GM23338 (cell line): ENCODE measurements around the gene SLC25A3. TPM values are rescaled to one million over a fixed set of nuclear protein-coding genes. Genes with fewer than 3 reads are reported as not detected.

ENCODE experiments used
- ATAC-seq: fragments of 200-7000 bp; cut with Tn5 transposase; 3 replicates; pipeline ENCODE4 v1.9.1; 2020
- DNase-seq: peaks from one replicate; pipeline ENCODE4 v3.0.0-alpha.2; 2015; ENCODE audit warnings: low spot score
- H2AFZ ChIP-seq: fragments of 200-600 bp; sonication (generic); 2 replicates; pipeline ENCODE4 v1.8.0; 2016; ENCODE audit warnings: antibody characterized with exemption, mild to moderate bottlenecking, moderate library complexity
- H3F3A ChIP-seq: fragments of 200-600 bp; sonication (generic); replicated peaks from 2 replicates; pipeline ENCODE4 v1.8.0; 2017; ENCODE audit warnings: antibody characterized with exemption, mixed run types, low read depth
- H3K27ac ChIP-seq: fragments of 200-600 bp; sonication (generic); 2 replicates; pipeline ENCODE4 v1.6.1; 2016; ENCODE audit warnings: low read depth
- H3K27me3 ChIP-seq: fragments of 200-600 bp; sonication (generic); 2 replicates; pipeline ENCODE4 v1.8.0; 2016; ENCODE audit warnings: mild to moderate bottlenecking, mixed run types, moderate library complexity; ENCODE audit not compliant: insufficient read depth
- H3K36me3 ChIP-seq: fragments of 200-600 bp; sonication (generic); 2 replicates; pipeline ENCODE4 v1.8.0; 2016; ENCODE audit warnings: mild to moderate bottlenecking; ENCODE audit not compliant: insufficient read depth
- H3K4me1 ChIP-seq: fragments of 200-600 bp; sonication (generic); 2 replicates; pipeline ENCODE4 v1.8.0; 2016; ENCODE audit warnings: mild to moderate bottlenecking, moderate library complexity; ENCODE audit not compliant: insufficient read depth
- H3K4me2 ChIP-seq: fragments of 200-600 bp; sonication (generic); 2 replicates; pipeline ENCODE4 v1.7.1; 2017; ENCODE audit warnings: mixed run types
- H3K4me3 ChIP-seq: fragments of 200-600 bp; sonication (generic); 2 replicates; pipeline ENCODE4 v1.6.1; 2016; ENCODE audit warnings: mixed run types
- H3K79me2 ChIP-seq: fragments of 200-600 bp; sonication (generic); replicated peaks from 2 replicates; pipeline ENCODE4 v1.8.0; 2017; ENCODE audit warnings: mild to moderate bottlenecking; ENCODE audit not compliant: insufficient read depth
- H3K9me2 ChIP-seq: fragments of 200-600 bp; sonication (generic); 2 replicates; pipeline ENCODE4 v1.8.0; 2017; ENCODE audit not compliant: insufficient read depth
- H4K20me1 ChIP-seq: fragments of 200-600 bp; sonication (generic); replicated peaks from 2 replicates; pipeline ENCODE4 v1.8.0; 2017; ENCODE audit warnings: mild to moderate bottlenecking; ENCODE audit not compliant: insufficient read depth
- H3K27ac Mint-ChIP-seq: 2 replicates; pipeline ENCODE4 v1.8.0; 2020; ENCODE audit warnings: inconsistent platforms, mild to moderate bottlenecking, moderate library complexity, mixed read lengths
- H3K27me3 Mint-ChIP-seq: 3 replicates; pipeline ENCODE4 v1.8.0; 2022; ENCODE audit warnings: low read depth, mild to moderate bottlenecking, moderate library complexity, mixed read lengths, inconsistent platforms; ENCODE audit not compliant: insufficient read depth, poor library complexity
- H3K36me3 Mint-ChIP-seq: 3 replicates; pipeline ENCODE4 v1.8.0; 2021; ENCODE audit warnings: low read depth, mild to moderate bottlenecking, inconsistent platforms, moderate library complexity, mixed read lengths
- H3K4me1 Mint-ChIP-seq: 3 replicates; pipeline ENCODE4 v1.8.0; 2020; ENCODE audit warnings: mild to moderate bottlenecking, inconsistent platforms, mixed read lengths
- H3K4me3 Mint-ChIP-seq: 3 replicates; pipeline ENCODE4 v1.8.0; 2021; ENCODE audit warnings: moderate library complexity, mild to moderate bottlenecking, inconsistent platforms, mixed read lengths
- H3K9me3 Mint-ChIP-seq: 3 replicates; pipeline ENCODE4 v1.8.0; 2020; ENCODE audit warnings: moderate library complexity, mild to moderate bottlenecking, inconsistent platforms, mixed read lengths
- CREB1 ChIP-seq: fragments of 250-450 bp; sonication (Bioruptor Pico); IDR thresholded peaks from 2 replicates; pipeline ENCODE4 v1.5.0; 2020; ENCODE audit warnings: low read depth, mild to moderate bottlenecking, moderate library complexity
- EZH2 ChIP-seq: fragments of 200-600 bp; sonication (generic); IDR thresholded peaks from one replicate; pipeline ENCODE4 v1.8.0; 2017; ENCODE audit warnings: antibody characterized with exemption, mild to moderate bottlenecking, low read depth; ENCODE audit not compliant: unreplicated experiment
- EZH2phosphoT487 ChIP-seq: fragments of 200-600 bp; sonication (generic); IDR thresholded peaks from one replicate; pipeline ENCODE4 v1.8.1; 2018; ENCODE audit warnings: antibody characterized with exemption; ENCODE audit not compliant: unreplicated experiment
- ZNF331 ChIP-seq: fragments of 250-450 bp; sonication (Bioruptor Pico); IDR thresholded peaks from 2 replicates; pipeline ENCODE4 v1.5.0; 2020; ENCODE audit warnings: low read depth, mild to moderate bottlenecking, moderate library complexity
- polyA plus RNA-seq: library from polyadenylated mRNA; unstranded; fragments of >200 nt; fragmentation: Nextera tagmentation; extraction: Ambion mirVana; gene quantifications from 2 replicates; pipeline ENCODE4 v1.2.1, GENCODE V29; 2016
- total RNA-seq: library from RNA; depleted of rRNA; stranded (reverse); fragments of >200 nt; shearing (Covaris generic); gene quantifications from 2 replicates; pipeline ENCODE4 v1.2.3, GENCODE V29; 2014
- TF ChIP-seq, protein P1 (sequence below): IDR thresholded peaks from one replicate; pipeline ENCODE4 v1.6.1; 2018; ENCODE audit warnings: antibody characterized with exemption; ENCODE audit not compliant: unreplicated experiment
- TF ChIP-seq, protein P2 (sequence below): IDR thresholded peaks from 2 replicates; pipeline ENCODE4 v1.6.1; 2016; ENCODE audit warnings: antibody characterized with exemption
- TF ChIP-seq, protein P3 (sequence below), 2 experiments: fragments of 200-600 bp in 1 of 2; sonication (generic) in 1 of 2; conservative IDR thresholded peaks; 2 replicates each; pipeline versions ENCODE4 v1.5.1 to v1.6.1; 2016 to 2017; ENCODE audit warnings: antibody characterized with exemption in 2 of 2, low read depth in 2 of 2, mild to moderate bottlenecking in 2 of 2, moderate library complexity in 1 of 2
- TF ChIP-seq, protein P4 (sequence below): fragments of 250-450 bp; sonication (Bioruptor Pico); IDR thresholded peaks from 2 replicates; pipeline ENCODE4 v1.5.0; 2020; ENCODE audit warnings: mild to moderate bottlenecking, moderate library complexity

The SLC25A3 gene
- total and polyA plus RNA-seq, 2 experiments from 2014 or later = 676 to 703 TPM

DNA sequence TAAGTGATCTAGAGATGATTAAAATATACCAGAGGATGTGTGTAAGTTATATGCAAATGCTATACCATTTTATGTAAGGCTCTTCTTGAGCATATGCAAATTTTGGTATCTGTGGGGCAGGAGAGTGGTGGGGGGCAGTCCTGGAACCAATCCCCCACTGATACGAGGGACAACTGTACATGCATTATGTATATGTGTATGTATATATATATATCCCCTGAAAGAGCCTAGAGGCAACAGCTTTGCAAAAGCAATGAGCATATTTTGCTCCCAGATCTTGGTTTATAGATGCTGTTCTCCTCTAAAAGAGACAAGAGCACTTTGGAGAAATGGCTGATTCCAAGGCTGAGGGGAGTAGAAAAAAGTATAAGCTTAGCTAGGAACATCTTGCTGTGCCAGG, 12.4 kb upstream of the SLC25A3 start (continued):
- TF ChIP-seq ZNF331 (CRISPR knock-in tag) = no peak
- TF ChIP-seq, protein P1, sequence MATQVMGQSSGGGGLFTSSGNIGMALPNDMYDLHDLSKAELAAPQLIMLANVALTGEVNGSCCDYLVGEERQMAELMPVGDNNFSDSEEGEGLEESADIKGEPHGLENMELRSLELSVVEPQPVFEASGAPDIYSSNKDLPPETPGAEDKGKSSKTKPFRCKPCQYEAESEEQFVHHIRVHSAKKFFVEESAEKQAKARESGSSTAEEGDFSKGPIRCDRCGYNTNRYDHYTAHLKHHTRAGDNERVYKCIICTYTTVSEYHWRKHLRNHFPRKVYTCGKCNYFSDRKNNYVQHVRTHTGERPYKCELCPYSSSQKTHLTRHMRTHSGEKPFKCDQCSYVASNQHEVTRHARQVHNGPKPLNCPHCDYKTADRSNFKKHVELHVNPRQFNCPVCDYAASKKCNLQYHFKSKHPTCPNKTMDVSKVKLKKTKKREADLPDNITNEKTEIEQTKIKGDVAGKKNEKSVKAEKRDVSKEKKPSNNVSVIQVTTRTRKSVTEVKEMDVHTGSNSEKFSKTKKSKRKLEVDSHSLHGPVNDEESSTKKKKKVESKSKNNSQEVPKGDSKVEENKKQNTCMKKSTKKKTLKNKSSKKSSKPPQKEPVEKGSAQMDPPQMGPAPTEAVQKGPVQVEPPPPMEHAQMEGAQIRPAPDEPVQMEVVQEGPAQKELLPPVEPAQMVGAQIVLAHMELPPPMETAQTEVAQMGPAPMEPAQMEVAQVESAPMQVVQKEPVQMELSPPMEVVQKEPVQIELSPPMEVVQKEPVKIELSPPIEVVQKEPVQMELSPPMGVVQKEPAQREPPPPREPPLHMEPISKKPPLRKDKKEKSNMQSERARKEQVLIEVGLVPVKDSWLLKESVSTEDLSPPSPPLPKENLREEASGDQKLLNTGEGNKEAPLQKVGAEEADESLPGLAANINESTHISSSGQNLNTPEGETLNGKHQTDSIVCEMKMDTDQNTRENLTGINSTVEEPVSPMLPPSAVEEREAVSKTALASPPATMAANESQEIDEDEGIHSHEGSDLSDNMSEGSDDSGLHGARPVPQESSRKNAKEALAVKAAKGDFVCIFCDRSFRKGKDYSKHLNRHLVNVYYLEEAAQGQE = no peak
- TF ChIP-seq, protein P2, sequence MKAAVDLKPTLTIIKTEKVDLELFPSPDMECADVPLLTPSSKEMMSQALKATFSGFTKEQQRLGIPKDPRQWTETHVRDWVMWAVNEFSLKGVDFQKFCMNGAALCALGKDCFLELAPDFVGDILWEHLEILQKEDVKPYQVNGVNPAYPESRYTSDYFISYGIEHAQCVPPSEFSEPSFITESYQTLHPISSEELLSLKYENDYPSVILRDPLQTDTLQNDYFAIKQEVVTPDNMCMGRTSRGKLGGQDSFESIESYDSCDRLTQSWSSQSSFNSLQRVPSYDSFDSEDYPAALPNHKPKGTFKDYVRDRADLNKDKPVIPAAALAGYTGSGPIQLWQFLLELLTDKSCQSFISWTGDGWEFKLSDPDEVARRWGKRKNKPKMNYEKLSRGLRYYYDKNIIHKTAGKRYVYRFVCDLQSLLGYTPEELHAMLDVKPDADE = no peak

DNA sequence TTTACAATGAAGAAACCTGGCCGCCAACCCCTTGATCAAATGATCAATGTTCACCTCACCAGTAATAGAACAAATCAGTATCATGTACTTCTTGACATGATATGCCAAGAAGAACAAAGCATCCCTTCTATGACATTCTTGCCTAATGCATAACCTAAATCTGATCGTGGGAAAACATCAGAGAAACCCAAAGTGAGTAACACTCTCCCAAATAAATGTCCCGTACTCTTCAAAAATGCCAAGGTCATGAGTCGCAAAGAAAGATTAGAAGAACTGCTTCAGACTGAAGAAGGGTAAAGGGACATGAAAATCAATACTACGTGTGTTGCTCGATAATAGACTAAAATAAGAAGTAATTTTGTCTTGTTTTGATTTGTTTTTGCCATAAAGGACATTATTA, 11.4 kb upstream of the SLC25A3 start:
- no peaks in the 10 kb centered on the region for H3K36me3 Mint-ChIP-seq
- H3K79me2 ChIP-seq = no peaks in the 10 kb centered on the region
- H2AFZ ChIP-seq = no peak overlapping the region
- H3K27ac ChIP-seq = no peak overlapping the region
- H3K27me3 Mint-ChIP-seq = no peaks in the 10 kb centered on the region
- no peaks in the 10 kb centered on the region for H3K9me2 ChIP-seq
- no peak for DNase-seq
- no peaks in the 10 kb centered on the region; the same call in 1 of the 2 replicates for H4K20me1 ChIP-seq
- no peaks in the 10 kb centered on the region for H3K4me1 Mint-ChIP-seq
- H3K9me3 Mint-ChIP-seq = no peaks in the 10 kb centered on the region
- no peak overlapping the region for H3K4me3 Mint-ChIP-seq
- ATAC-seq = no peak
- H3K4me2 ChIP-seq = no peak overlapping the region
- H3F3A ChIP-seq = no peaks in the 10 kb centered on the region
- H3K4me1 ChIP-seq = no peaks in the 10 kb centered on the region
- H3K27me3 ChIP-seq = no peaks in the 10 kb centered on the region
- no peak overlapping the region for H3K27ac Mint-ChIP-seq
- no peaks in the 10 kb centered on the region for H3K36me3 ChIP-seq
- no peak overlapping the region for H3K4me3 ChIP-seq
- TF ChIP-seq EZH2 = no peak
- no peak for TF ChIP-seq ZNF331 (CRISPR knock-in tag)
- TF ChIP-seq, protein P3, sequence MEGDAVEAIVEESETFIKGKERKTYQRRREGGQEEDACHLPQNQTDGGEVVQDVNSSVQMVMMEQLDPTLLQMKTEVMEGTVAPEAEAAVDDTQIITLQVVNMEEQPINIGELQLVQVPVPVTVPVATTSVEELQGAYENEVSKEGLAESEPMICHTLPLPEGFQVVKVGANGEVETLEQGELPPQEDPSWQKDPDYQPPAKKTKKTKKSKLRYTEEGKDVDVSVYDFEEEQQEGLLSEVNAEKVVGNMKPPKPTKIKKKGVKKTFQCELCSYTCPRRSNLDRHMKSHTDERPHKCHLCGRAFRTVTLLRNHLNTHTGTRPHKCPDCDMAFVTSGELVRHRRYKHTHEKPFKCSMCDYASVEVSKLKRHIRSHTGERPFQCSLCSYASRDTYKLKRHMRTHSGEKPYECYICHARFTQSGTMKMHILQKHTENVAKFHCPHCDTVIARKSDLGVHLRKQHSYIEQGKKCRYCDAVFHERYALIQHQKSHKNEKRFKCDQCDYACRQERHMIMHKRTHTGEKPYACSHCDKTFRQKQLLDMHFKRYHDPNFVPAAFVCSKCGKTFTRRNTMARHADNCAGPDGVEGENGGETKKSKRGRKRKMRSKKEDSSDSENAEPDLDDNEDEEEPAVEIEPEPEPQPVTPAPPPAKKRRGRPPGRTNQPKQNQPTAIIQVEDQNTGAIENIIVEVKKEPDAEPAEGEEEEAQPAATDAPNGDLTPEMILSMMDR (conservative IDR thresholded peaks at IDR 0.05; ENCODE audit: low read depth in 2 of 2) = no peak
- TF ChIP-seq EZH2phosphoT487 = no peak
- TF ChIP-seq, protein P4, sequence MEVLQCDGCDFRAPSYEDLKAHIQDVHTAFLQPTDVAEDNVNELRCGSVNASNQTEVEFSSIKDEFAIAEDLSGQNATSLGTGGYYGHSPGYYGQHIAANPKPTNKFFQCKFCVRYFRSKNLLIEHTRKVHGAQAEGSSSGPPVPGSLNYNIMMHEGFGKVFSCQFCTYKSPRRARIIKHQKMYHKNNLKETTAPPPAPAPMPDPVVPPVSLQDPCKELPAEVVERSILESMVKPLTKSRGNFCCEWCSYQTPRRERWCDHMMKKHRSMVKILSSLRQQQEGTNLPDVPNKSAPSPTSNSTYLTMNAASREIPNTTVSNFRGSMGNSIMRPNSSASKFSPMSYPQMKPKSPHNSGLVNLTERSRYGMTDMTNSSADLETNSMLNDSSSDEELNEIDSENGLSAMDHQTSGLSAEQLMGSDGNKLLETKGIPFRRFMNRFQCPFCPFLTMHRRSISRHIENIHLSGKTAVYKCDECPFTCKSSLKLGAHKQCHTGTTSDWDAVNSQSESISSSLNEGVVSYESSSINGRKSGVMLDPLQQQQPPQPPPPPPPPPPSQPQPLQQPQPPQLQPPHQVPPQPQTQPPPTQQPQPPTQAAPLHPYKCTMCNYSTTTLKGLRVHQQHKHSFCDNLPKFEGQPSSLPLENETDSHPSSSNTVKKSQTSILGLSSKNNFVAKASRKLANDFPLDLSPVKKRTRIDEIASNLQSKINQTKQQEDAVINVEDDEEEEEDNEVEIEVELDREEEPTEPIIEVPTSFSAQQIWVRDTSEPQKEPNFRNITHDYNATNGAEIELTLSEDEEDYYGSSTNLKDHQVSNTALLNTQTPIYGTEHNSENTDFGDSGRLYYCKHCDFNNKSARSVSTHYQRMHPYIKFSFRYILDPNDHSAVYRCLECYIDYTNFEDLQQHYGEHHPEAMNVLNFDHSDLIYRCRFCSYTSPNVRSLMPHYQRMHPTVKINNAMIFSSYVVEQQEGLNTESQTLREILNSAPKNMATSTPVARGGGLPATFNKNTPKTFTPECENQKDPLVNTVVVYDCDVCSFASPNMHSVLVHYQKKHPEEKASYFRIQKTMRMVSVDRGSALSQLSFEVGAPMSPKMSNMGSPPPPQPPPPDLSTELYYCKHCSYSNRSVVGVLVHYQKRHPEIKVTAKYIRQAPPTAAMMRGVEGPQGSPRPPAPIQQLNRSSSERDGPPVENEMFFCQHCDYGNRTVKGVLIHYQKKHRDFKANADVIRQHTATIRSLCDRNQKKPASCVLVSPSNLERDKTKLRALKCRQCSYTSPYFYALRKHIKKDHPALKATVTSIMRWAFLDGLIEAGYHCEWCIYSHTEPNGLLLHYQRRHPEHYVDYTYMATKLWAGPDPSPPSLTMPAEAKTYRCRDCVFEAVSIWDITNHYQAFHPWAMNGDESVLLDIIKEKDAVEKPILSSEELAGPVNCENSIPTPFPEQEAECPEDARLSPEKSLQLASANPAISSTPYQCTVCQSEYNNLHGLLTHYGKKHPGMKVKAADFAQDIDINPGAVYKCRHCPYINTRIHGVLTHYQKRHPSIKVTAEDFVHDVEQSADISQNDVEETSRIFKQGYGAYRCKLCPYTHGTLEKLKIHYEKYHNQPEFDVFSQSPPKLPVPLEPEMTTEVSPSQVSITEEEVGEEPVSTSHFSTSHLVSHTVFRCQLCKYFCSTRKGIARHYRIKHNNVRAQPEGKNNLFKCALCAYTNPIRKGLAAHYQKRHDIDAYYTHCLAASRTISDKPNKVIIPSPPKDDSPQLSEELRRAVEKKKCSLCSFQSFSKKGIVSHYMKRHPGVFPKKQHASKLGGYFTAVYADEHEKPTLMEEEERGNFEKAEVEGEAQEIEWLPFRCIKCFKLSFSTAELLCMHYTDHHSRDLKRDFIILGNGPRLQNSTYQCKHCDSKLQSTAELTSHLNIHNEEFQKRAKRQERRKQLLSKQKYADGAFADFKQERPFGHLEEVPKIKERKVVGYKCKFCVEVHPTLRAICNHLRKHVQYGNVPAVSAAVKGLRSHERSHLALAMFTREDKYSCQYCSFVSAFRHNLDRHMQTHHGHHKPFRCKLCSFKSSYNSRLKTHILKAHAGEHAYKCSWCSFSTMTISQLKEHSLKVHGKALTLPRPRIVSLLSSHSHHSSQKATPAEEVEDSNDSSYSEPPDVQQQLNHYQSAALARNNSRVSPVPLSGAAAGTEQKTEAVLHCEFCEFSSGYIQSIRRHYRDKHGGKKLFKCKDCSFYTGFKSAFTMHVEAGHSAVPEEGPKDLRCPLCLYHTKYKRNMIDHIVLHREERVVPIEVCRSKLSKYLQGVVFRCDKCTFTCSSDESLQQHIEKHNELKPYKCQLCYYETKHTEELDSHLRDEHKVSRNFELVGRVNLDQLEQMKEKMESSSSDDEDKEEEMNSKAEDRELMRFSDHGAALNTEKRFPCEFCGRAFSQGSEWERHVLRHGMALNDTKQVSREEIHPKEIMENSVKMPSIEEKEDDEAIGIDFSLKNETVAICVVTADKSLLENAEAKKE (CRISPR knock-in tag) = no peak
- no peak for TF ChIP-seq CREB1 (CRISPR knock-in tag)
- TF ChIP-seq, protein P2 = no peak
